UCSD-AML1 (cell line): ENCODE data around the gene PRR12.

Experiments
- DNase-seq: peaks from one replicate; lab custom pipeline; 2025; ENCODE audit not compliant: unreplicated experiment; lab: John Stamatoyannopoulos, UW

PRR12 gene

DNA sequence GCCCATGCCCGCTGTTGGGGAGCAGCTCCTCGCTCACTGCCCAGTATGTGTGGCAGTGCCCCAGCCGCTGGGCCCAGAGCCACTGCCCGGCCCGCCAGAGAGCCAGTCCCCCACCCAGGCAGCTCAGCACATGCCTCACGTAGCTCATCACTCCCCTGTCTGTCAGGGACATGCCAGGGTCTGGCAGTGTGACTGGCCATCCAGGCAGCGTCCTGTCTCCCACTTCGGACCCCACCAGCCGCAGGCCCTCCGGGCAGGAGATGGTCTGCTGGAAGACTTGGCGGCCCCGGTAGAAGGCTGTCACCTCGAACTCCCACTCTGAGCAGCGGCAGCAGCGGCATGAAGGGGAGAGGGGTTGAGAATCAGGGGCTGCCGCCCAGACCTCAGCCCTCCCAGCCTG is 71.0 kb downstream of the PRR12 start:
- no peak for DNase-seq

DNA sequence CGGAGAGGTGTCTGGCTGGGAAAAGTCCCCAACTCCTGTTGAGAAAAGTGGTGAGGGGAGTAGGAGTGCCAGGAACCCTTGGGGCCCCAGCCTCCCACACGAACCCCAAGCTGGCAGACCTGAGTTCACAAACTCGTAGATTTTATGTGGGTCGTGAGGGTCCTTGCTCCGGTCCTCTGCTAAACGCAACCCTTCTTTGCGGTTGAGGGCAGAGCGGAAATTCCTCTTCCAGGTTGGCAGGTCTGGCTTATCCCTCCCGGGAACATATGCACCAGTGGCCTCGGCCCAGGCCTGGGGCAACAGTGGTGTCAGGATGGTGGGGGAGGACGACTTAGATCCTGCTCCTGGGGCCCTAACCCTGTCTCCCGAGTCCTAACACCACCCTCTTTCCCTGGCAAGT is 72.2 kb downstream of the PRR12 start:
- no peak for DNase-seq

DNA sequence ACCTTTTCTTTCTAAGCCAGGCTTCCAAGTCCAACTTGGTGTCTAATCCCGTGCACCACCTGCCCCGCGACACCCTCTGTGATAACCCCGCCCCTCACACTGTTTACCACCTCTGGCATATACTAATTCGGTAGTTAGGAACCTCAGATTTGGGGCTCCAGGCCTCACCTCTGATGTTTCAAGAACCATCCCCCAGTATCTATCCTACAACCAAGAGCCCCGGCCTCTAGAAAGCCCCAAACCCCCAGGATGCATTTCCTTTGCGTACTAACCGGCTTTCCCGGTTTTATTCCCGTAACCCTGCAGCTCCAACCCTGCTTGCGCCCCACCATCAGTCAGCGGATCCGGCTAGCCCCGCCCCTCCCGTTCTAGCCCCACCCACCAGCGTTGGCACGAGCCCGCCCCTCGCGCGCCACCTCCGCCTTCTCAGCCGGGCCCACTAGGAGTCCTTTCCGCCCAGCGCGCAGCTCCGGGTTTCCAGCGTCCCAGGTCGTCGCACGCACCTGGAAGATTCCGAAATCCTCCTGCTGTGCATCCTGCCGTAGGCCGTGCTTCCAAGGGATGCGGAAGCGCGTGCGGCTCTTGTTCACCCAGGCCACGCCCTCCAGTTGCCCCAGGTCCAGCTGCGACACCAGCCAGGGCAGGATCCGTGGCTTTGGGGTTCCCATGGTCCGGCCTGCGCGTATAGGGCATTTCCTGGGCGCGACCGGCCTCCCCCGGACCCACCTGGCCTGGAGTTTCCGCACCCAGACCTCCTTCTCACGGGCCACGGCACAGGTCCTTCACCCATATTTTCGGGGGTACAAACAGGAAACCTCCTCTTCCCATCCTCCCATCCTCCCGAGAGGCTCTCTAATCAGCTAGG is 73.4 kb downstream of the PRR12 start:
- peak; percentile 85 for DNase-seq

DNA sequence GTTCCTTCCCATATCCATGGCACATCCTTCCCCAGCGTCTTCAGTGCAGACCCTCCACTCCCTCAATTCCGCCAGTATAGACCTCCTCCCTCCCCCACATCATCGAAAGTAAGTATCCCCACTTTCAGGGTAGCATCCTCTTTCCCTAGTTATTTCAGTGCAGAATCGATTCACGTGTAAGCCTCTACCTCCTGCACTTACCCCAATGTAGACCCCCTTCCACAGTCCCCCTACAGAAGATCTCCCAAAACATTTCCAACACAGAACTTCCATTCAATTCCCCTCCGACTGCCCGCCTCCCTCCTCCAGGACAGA is 74.0 kb downstream of the PRR12 start:
- DNase-seq = no peak

GRCh38 chr19:49665351-49666119 is 74.6 kb downstream of the PRR12 start, which contains the start of the genes BCL2L12 and IRF3:
TSS of gene BCL2L12 (plus strand) at chr19:49665933. CDS start at chr19:49666693, 760 bp downstream.
TSS of gene IRF3 (minus strand) at chr19:49665857. CDS start at chr19:49664838, 1,019 bp downstream.
- peak; percentile 96 for DNase-seq

DNA sequence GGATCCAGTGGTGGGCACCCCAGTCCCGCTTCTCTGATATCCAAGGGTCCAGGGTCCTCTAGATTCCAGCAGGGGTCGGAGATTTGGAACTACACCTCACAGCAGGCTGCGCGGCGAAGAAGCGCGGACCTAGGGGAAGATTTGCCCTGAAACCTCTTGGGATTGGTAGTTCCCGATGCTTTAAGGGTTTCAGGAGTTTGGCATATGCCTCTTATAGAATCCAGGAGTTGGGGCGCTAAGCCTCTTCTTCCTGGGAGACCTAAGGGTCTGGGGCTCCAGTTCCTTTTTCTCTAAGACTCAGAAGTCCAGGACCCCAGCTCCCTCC is 75.1 kb downstream of the PRR12 start:
- DNase-seq = no peak

- no peak for DNase-seq
These were observed 76.5 kb downstream of the PRR12 start for GRCh38 chr19:49667473-49667872.

- DNase-seq = no peak
These were observed 78.5 kb downstream of the PRR12 start for GRCh38 chr19:49669516-49669915.

DNA sequence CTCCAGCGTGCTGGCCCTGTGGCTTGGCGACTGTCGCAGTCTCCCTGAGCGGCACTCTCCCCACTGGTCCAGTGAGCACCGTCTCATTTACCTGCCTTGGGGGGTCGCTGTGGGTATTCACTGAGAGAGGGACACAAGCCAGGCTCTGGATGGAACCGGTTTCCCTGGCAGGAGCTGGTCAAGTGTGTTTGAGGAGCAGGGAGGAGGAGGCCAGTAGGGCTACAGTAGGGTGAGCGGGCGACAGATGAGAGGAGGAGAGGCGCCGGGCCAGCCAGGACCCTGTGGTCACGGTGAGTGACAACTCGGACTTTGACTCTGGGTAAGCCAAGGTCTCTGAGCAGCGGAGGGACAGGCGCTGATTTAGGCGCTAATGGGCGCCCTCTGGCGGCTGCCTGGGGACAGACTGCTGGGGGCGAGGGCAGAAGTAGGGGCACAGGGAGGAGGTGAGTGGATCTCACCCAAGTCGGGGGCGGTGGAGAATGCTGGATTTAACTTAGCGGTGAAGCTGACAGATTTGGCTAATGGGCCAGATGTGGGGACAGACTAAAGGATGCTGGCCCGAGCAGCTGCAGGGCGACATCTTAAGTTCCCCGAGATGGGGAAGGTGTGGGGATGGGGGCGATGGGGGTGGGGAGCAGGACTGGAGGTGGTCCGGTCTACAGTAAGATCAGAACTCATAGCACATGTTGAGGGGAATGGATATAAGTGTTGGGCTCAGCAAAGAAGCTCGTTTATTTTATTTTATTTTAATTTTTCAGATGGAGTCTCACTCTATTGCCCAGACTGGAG is 81.3 kb downstream of the PRR12 start:
- DNase-seq = peak; percentile 64
